ENCODE data around the gene MCM7.

MCM7 gene

GRCh38 chr7:100093925-100094486 lies 7.2 kb downstream of the MCM7 start:
- DNase-seq: no peak

DNA sequence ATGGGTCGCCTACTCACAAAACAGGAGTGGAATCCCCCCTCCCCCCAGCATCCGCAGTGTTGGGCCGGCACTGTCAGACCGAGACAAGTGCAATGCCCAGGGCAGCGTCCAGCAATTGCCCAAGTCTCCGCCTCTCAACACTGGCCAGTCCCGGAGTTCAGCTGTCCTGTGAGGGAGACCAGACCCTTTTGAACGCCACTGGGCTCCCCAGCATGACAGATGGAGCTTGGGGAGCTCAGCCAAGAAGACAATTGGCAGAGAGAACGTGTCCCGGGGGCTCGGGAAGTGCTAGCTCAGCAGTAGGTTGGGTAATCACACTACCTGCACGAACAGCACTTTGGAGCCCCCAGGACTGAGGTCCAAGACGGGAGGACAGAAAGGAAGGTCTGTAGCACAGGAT lies 7.7 kb downstream of the MCM7 start:
- DNase-seq: no peak

- DNase-seq: no peak
Observed at GRCh38 chr7:100093054-100093453, 8.1 kb downstream of the MCM7 start.

DNA sequence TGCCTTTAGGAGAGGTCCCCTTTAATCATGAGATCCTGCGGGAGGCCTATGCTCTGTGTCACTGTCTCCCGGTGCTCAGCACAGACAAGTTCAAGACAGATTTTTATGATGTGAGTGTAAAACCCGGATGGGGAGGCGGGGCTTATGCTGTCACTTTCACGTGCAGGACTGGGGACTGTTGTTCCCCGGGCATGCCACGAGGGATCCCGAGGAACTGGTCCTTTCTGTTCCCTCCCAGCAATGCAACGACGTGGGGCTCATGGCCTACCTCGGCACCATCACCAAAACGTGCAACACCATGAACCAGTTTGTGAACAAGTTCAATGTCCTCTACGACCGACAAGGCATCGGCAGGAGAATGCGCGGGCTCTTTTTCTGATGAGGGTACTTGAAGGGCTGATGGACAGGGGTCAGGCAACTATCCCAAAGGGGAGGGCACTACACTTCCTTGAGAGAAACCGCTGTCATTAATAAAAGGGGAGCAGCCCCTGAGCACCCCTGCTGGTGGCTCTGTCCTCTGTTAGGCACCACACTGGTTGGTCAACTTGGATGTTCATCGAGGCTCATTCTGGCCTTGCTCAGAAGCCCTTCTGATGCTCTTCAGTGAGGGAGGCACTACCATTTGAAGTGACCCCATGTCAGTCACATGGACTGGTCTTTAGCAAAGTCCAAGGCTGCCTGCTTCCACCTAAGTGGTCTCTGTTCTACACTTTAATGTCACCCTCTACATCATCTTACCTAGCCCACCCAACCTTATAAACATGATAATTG lies 9.6 kb downstream of the MCM7 start:
- peak; percentile 22 for DNase-seq

GRCh38 chr7:100090527-100091410 lies 10.4 kb downstream of the MCM7 start:
- DNase-seq: no peak

DNA sequence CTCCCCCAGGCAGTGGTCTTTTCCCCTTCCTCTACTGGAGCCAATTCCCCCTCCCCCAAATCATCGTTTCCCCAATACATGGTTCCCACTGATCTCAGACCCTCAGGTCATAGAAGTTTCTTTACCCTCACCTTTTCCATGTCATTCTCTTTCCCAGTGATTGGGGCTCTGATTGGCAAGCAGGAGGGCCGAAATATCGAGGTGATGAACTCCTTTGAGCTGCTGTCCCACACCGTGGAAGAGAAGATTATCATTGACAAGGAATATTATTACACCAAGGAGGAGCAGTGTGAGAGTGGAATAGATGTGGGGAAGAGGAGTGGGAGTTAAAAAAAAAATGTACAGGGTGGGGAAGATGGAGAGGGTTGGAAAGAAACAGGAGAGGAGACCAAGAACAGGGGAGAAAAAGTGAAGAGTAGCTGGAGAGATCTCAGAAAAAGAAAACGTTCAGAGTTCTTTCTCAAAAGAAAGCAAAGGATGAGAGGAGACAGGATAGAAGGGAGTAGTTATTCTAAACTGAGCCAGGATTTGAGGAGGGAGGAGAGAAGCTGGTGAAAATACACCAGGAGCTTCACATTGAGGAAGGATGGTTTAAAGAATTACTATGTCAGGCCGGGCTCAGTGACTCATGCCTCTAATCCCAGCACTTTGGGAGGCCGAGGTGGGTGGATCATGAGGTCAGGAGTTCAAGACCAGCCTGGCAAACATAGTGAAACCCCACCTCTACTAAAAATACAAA lies 11.6 kb downstream of the MCM7 start:
- DNase-seq: no peak

GRCh38 chr7:100088621-100089457 lies 12.4 kb downstream of the MCM7 start, which contains the start of gene COPS6:
Gene COPS6 (plus strand): TSS chr7:100088969. CDS start chr7:100088991, 22 bp downstream.
- DNase-seq: peak; percentile 80

DNA sequence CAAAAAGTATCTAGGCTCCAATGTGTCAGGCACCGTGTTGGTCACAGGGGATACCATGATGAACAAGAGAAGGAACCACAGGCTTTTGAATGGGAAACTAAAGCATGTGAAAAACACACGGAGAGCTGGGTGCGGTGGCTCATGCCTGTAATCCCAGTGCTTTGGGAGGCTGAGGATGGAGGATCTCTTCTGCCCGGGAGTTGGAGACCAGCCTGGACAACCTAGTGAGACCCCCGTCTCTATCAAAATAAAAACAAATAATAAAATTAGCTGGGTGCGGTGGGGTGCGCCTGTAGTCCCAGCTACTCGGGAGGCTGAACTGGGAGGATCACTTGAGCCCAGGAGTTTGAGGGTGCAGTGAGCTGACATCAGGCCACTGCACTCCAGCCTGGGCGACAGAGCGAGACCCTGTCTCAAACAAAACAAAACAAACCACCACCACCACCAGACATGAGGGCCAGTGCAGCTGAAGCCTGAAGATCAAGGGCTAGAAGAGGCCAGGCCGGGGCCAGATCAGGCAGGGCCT lies 13.0 kb downstream of the MCM7 start:
- DNase-seq: no peak

DNA sequence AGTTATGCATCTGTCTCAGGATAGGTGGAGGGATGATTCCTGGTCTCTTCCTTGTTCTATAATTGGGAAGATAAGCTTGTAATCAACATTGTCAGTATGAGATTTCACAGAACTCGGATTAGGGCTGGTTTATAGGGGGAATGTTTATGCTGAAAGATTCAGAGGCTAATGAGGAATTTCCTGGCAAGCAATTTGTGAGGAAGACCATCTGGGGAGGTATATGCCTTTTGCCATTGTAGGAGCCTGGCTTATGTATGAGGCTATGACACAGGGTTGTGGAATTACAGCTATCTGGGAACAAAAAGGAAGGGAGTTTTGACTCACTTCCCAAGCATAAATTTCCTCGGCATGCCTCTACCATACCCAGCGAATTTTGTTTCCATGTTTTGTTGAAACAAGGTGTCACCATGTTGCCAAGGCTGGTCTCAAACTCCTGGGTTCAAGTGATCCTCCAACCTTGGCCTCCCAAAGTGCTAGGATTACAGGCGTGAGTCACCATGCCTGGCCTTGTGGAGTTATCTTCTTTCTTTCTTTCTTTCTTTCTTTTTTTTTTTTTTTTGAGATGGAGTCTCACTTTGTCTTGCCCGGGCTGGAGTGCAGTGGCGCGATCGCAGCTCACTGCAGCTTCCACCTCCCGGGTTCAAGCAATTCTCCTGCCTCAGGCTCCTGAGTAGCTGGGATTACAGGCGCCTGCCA lies 14.0 kb downstream of the MCM7 start:
- DNase-seq: peak; percentile 99

GRCh38 chr7:100085515-100085914 lies 15.7 kb downstream of the MCM7 start:
- no peak for DNase-seq

- no peak for DNase-seq
Observed at GRCh38 chr7:100082978-100083377, 18.2 kb downstream of the MCM7 start.

DNA sequence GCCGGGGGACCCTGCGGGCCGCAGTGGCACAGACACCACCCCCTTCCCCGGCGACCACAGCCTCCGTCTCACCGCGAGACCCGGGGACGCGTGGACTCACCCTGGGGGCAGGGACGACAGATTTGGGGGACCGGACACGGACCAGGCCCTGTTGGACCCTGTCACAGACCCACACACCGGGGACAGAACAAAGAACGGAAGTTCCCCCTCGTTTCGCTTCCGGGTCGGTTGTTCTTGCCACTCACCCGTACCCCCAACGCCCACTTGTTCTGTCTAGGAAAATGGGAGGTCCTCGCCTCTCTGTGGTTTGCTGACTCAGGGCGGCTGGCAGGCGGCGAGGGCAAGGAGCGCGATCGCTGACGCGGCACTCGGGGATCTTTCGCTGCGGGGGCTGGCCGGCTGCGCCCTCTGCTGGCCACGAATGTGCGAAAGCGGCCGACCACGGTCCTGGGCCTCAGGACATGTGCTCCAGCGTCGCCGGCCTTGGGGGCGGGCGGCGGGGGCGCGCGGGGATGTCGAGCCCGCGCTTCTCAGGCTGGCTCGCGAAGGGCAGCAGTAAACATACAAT lies 19.6 kb downstream of the MCM7 start, which contains the start of gene ZNF3:
ZNF3 (minus strand) TSS at position 189 of the 568 bp plus-strand sequence. CDS start 4,366 bp downstream, outside the sequence.
- DNase-seq: peak; percentile 99

DNA sequence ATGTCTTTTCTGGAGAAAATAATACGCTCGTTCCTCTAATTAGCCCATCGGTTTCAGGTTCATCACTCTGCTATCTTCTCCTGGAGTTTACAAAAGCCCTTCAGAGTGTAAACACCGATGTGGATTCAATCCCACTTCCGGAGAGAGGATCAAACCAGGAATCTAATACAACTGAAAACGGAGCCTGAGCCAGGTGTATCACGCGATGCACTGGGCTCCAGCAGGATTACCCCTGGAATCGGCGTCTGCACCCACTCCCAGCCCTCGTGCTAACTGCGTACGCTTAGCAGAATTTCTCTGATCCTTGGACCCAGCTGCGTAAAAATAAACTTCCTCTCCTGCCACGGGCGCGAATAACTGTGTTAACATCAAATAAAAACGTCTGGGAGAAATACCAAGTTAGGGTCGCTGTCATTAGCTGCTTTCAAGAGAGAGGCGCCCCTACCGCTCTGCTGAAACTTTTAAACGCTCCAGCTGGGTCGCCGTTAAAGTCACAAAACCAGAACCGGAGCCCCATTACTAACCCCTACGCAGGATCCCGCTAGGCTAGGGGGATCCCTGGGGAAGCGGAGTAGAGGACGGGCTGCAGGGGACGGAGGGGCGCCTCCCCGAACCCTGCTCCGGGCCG lies 20.2 kb downstream of the MCM7 start:
- DNase-seq: no peak

DNA sequence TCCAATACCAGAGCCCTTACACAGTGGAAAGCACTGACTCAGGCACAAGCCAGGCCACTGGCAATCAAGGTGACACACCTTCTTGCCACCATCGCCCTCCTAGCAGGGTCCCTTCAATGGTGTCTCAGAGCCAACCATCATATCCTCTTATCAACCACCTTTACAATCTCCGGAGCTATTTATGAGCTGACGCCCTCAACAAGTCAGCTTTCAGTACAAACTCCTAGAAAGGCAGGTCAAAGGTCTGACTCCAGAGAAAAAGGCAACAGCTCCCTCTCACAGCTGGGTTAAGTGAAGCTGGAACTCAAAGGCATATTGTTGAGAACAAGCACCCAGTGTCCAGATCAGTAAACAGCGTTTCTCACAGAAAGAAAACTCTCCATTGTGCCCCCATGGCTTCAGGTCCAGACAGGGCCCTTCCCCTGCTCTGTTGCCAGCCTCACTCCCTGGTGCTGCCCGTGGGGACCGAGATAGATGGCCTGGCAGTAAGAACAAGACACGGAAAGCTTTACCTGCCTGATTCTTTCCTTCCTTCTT lies 22.1 kb downstream of the MCM7 start:
- no peak for DNase-seq

GRCh38 chr7:100077205-100077604 lies 24.0 kb downstream of the MCM7 start:
- no peak for DNase-seq

- DNase-seq: no peak
Observed at GRCh38 chr7:100075418-100075817, 25.8 kb downstream of the MCM7 start.

GRCh38 chr7:100074841-100075240 lies 26.4 kb downstream of the MCM7 start:
- DNase-seq: no peak

DNA sequence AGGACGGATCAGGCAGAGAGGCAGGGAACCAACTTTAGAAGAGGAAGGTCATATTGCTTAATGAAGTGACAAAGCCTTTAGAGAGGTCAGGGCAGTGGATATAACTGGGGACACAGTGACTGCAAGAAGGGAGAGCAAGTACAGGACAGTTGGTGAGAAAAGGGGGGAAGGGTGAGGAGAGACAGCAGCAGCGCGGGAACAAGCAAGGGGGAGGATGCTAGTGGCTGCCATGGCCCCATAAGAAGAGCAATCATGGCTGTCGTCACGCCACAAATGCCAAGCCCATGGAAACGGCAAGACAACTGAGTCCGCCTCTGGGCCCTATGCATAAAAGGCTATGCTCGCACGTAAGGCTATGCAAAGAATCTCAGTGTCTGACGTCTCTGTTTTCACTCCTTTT lies 28.7 kb downstream of the MCM7 start:
- DNase-seq: no peak

DNA sequence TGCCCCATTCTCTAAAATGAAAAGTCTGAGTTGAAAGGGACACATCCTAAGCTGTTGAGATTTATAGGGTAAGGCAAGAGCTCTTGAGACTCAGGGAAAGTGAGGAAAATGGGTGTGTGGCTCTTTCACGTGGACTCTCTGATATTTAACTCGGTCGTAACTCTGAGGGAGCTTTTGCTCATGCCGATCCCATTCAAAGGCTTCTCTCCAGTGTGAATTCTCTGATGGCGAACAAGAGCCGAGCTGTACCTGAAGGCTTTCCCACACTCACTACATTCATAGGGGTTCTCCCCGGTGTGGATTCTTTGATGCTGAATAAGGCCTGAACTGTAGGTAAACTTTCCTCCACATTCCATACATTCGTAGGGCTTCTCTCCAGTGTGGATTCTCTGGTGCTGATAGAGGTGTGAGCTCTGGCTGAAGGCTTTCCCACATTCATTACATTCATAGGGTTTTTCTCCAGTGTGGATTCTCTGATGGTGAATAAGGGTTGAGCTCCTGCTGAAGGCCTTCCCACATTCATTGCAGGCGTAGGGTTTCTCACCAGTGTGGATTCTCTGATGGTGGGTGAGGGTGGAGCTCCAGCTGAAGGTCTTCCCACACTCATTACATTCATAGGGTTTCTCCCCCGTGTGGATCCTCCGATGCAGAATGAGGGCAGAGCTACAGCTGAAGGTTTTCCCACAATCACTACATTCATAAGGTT lies 30.0 kb downstream of the MCM7 start:
- DNase-seq: no peak
